KG1 (cell line): ENCODE measurements around the gene ITGA2.
"Not testable (repeated sequence)": the region's sequence is repeated elsewhere in the genome, so short reads cannot be mapped to it uniquely, and the experiment has no call there.

Source experiments
- DNase-seq: peaks from one replicate; lab custom pipeline; 2025; lab: John Stamatoyannopoulos, UW

ITGA2 gene

GRCh38 chr5:53099546-53099945, 110.4 kb downstream of the ITGA2 start:
- no peak for DNase-seq

- DNase-seq = no peak
These were observed 111.5 kb downstream of the ITGA2 start for GRCh38 chr5:53100606-53101005.

GRCh38 chr5:53105611-53106300, 116.6 kb downstream of the ITGA2 start:
- no peak for DNase-seq

GRCh38 chr5:53109056-53109442, 119.9 kb downstream of the ITGA2 start:
- DNase-seq = no peak

- DNase-seq = peak; percentile 54
These were observed 120.4 kb downstream of the ITGA2 start, which contains the start of gene MOCS2 for GRCh38 chr5:53109443-53110127. Gene MOCS2, minus strand, starts transcription at chr5:53109757. Its CDS starts 2,583 bp downstream, at chr5:53107174.

- DNase-seq = no peak
These were observed 121.0 kb downstream of the ITGA2 start for GRCh38 chr5:53110156-53110555.

- no peak for DNase-seq
These were observed 122.0 kb downstream of the ITGA2 start for GRCh38 chr5:53111139-53111538.

GRCh38 chr5:53112307-53112706, 123.2 kb downstream of the ITGA2 start:
- DNase-seq = not testable (repeated sequence)

GRCh38 chr5:53112909-53113308, 123.8 kb downstream of the ITGA2 start:
- no peak for DNase-seq

- DNase-seq = no peak
These were observed 124.8 kb downstream of the ITGA2 start for GRCh38 chr5:53113947-53114346.

GRCh38 chr5:53114988-53115387, 125.8 kb downstream of the ITGA2 start:
- no peak for DNase-seq

- DNase-seq = no peak
These were observed 127.4 kb downstream of the ITGA2 start for GRCh38 chr5:53116597-53116996.

- DNase-seq = no peak
These were observed 129.7 kb downstream of the ITGA2 start for GRCh38 chr5:53118879-53119278.

- DNase-seq = no peak
These were observed 131.0 kb downstream of the ITGA2 start for GRCh38 chr5:53120165-53120564.

GRCh38 chr5:53123702-53124101, 134.6 kb downstream of the ITGA2 start:
- no peak for DNase-seq

GRCh38 chr5:53126521-53126920, 137.4 kb downstream of the ITGA2 start:
- DNase-seq = no peak

- DNase-seq = no peak
These were observed 138.0 kb downstream of the ITGA2 start for GRCh38 chr5:53127107-53127506.

- no peak for DNase-seq
These were observed 139.3 kb downstream of the ITGA2 start for GRCh38 chr5:53128481-53128880.

- no peak for DNase-seq
These were observed 141.1 kb downstream of the ITGA2 start for GRCh38 chr5:53130266-53130665.

GRCh38 chr5:53133020-53133419, 143.9 kb downstream of the ITGA2 start:
- DNase-seq = no peak
